GM19193 (cell line): ENCODE measurements around the gene TNIP1.
A peak's percentile ranks its signal among the peaks of the same experiment; 100 is the strongest.

Source experiments
- POLR2A ChIP-seq: IDR thresholded peaks from 4 replicates; pipeline ENCODE4 v1.6.1; 2011; ENCODE audit not compliant: insufficient read depth, insufficient read length; ENCODE audit errors: extremely low read depth

Gene TNIP1

GRCh38 chr5:151110122-151110681, 29.4 kb upstream of the TNIP1 start:
- TF ChIP-seq POLR2A: peak; percentile 12

- TF ChIP-seq POLR2A: no peak
Measured at GRCh38 chr5:151108566-151108965, 27.7 kb upstream of the TNIP1 start.

GRCh38 chr5:151107738-151108520, 27.1 kb upstream of the TNIP1 start:
- no peak for TF ChIP-seq POLR2A

- TF ChIP-seq POLR2A: no peak
Measured at GRCh38 chr5:151107084-151107483, 26.2 kb upstream of the TNIP1 start.

GRCh38 chr5:151106509-151106908, 25.7 kb upstream of the TNIP1 start:
- no peak for TF ChIP-seq POLR2A

- no peak for TF ChIP-seq POLR2A
Measured at GRCh38 chr5:151106043-151106442, 25.2 kb upstream of the TNIP1 start.

- TF ChIP-seq POLR2A: no peak
Measured at GRCh38 chr5:151105561-151105960, 24.7 kb upstream of the TNIP1 start.

- no peak for TF ChIP-seq POLR2A
Measured at GRCh38 chr5:151104795-151105194, 24.0 kb upstream of the TNIP1 start.

GRCh38 chr5:151101746-151102145, 20.9 kb upstream of the TNIP1 start:
- peak; percentile 16 for TF ChIP-seq POLR2A

- TF ChIP-seq POLR2A: no peak
Measured at GRCh38 chr5:151101151-151101550, 20.3 kb upstream of the TNIP1 start.

- no peak for TF ChIP-seq POLR2A
Measured at GRCh38 chr5:151100681-151101080, 19.8 kb upstream of the TNIP1 start.

GRCh38 chr5:151098768-151099121, 17.9 kb upstream of the TNIP1 start:
- TF ChIP-seq POLR2A: no peak

- no peak for TF ChIP-seq POLR2A
Measured at GRCh38 chr5:151097820-151098767, 17.3 kb upstream of the TNIP1 start.

GRCh38 chr5:151097061-151097460, 16.2 kb upstream of the TNIP1 start:
- peak; percentile 26 for TF ChIP-seq POLR2A

- TF ChIP-seq POLR2A: peak; percentile 34
Measured at GRCh38 chr5:151096001-151096373, 15.2 kb upstream of the TNIP1 start.
